ENCODE data around the gene VWC2. TPM values are rescaled to one million over a fixed set of nuclear protein-coding genes. Genes with fewer than 3 reads are reported as not detected.

The VWC2 gene
- total and polyA plus RNA-seq, 4 donors, result 0.02 to 0.09 TPM; not detected in 2

GRCh38 chr7:49771427-49772176 lies 1.8 kb upstream of the VWC2 start:
- no peak for ATAC-seq (ENCODE audit: insufficient read depth, low FRiP score)
- H3K27ac ChIP-seq (ENCODE audit: low read depth in 1 of 2, low read length in 1 of 2), result no peak overlapping the region
- WGBS, 2 donors, result 85 to 87% methylated on average over 11 of the region's 11 CpGs
- H3K9me3 ChIP-seq (ENCODE audit: control insufficient read depth in 4 of 4, insufficient read depth in 3 of 4, low read length in 3 of 4), result peaks cover 0 to 9% (median 0%) of the 10 kb centered on the region in 4 donors
- peaks cover 23 to 58% (median 41%) of the 10 kb centered on the region in 3 donors for H3K27me3 ChIP-seq (ENCODE audit: control insufficient read depth in 3 of 3, insufficient read depth in 3 of 3, low read length in 2 of 3)
- H3K36me3 ChIP-seq (ENCODE audit: control insufficient read depth in 4 of 4, insufficient read depth in 4 of 4, low read length in 4 of 4), result no peaks in the 10 kb centered on the region
- no peak for DNase-seq
- no peak overlapping the region for H3K9ac ChIP-seq (ENCODE audit: insufficient read depth in 1 of 2, low read length in 2 of 2)
- H3K4me3 ChIP-seq, result no peak overlapping the region
- H3K4me1 ChIP-seq (ENCODE audit: control insufficient read depth in 5 of 5, insufficient read depth in 5 of 5, low read length in 5 of 5), result peaks cover 0 to 28% (median 0%) of the 10 kb centered on the region in 5 donors
- TF ChIP-seq CTCF (IDR thresholded peaks at IDR 0.05; ENCODE audit: control extremely low read depth, extremely low read depth), result no peak

- H3K36me3 ChIP-seq (ENCODE audit: control insufficient read depth in 4 of 4, insufficient read depth in 4 of 4, low read length in 4 of 4), result no peaks in the 10 kb centered on the region
- H3K27me3 ChIP-seq (ENCODE audit: control insufficient read depth in 3 of 3, insufficient read depth in 3 of 3, low read length in 2 of 3), result peaks cover 23 to 64% (median 53%) of the 10 kb centered on the region in 3 donors
- peak overlapping the region in 1 of 2 donors; percentile 96 for H3K27ac ChIP-seq (ENCODE audit: low read depth in 1 of 2, low read length in 1 of 2)
- H3K9me3 ChIP-seq (ENCODE audit: control insufficient read depth in 4 of 4, insufficient read depth in 3 of 4, low read length in 3 of 4), result peaks cover 0 to 9% (median 0%) of the 10 kb centered on the region in 4 donors
- DNase-seq (peak in 1 of 3 donors; percentile 29), ATAC-seq (ENCODE audit: insufficient read depth, low FRiP score) (no peak)
- no peak for TF ChIP-seq CTCF (IDR thresholded peaks at IDR 0.05; ENCODE audit: control extremely low read depth, extremely low read depth)
- no peak overlapping the region for H3K9ac ChIP-seq (ENCODE audit: insufficient read depth in 1 of 2, low read length in 2 of 2)
- no peak overlapping the region for H3K4me3 ChIP-seq
- peaks cover 0 to 28% (median 4%) of the 10 kb centered on the region in 5 donors for H3K4me1 ChIP-seq (ENCODE audit: control insufficient read depth in 5 of 5, insufficient read depth in 5 of 5, low read length in 5 of 5)
- 2 to 3% methylated on average over 11 of the region's 11 CpGs for WGBS, 2 donors
Observed at GRCh38 chr7:49772916-49773217, 571 bp upstream of the VWC2 start.

GRCh38 chr7:49773936-49774458 lies 559 bp downstream of the VWC2 start:
- ATAC-seq (ENCODE audit: insufficient read depth, low FRiP score), result no peak
- peaks cover 23 to 65% (median 57%) of the 10 kb centered on the region in 3 donors for H3K27me3 ChIP-seq (ENCODE audit: control insufficient read depth in 3 of 3, insufficient read depth in 3 of 3, low read length in 2 of 3)

More at GRCh38 chr7:49773936-49774458, 559 bp downstream of the VWC2 start:
- DNase-seq, result peak in 2 of 3 donors; percentile 18 to 30
- Histone ChIP-seq H3K27ac (ENCODE audit: low read depth in 1 of 2, low read length in 1 of 2) (peak overlapping the region in 1 of 2 donors; percentile 96), H3K4me1 (ENCODE audit: control insufficient read depth in 5 of 5, insufficient read depth in 5 of 5, low read length in 5 of 5) (peaks cover 0 to 28% (median 4%) of the 10 kb centered on the region in 5 donors), H3K36me3 (ENCODE audit: control insufficient read depth in 4 of 4, insufficient read depth in 4 of 4, low read length in 4 of 4) (no peaks in the 10 kb centered on the region), H3K9ac (ENCODE audit: insufficient read depth in 1 of 2, low read length in 2 of 2) (no peak overlapping the region), H3K9me3 (ENCODE audit: control insufficient read depth in 4 of 4, insufficient read depth in 3 of 4, low read length in 3 of 4) (peaks cover 0 to 9% (median 0%) of the 10 kb centered on the region in 4 donors), H3K4me3 (no peak overlapping the region)
- 1 to 2% methylated on average over 41 to 56 of the region's 56 CpGs for WGBS, 2 donors
- no peak for TF ChIP-seq CTCF (IDR thresholded peaks at IDR 0.05; ENCODE audit: control extremely low read depth, extremely low read depth)

Data from lung (tissue), 12 donors.